ENCODE results near the gene KHK.

The KHK gene

DNA sequence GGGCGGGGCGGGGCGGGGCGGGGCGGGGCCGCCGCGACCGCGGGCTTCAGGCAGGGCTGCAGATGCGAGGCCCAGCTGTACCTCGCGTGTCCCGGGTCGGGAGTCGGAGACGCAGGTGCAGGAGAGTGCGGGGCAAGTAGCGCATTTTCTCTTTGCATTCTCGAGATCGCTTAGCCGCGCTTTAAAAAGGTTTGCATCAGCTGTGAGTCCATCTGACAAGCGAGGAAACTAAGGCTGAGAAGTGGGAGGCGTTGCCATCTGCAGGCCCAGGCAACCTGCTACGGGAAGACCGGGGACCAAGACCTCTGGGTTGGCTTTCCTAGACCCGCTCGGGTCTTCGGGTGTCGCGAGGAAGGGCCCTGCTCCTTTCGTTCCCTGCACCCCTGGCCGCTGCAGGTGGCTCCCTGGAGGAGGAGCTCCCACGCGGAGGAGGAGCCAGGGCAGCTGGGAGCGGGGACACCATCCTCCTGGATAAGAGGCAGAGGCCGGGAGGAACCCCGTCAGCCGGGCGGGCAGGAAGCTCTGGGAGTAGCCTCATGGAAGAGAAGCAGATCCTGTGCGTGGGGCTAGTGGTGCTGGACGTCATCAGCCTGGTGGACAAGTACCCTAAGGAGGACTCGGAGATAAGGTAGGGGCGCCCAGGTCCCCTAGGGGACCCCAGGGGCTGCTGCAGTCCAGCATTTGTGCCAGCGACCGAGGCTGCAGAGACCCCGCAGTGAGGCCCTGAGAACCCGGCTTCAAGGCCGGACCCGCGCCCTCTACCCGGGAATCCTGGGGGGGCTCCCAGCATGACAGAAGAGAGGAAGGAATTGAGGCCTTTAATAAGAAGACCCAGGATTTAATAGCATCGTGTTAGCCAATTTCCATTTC is at the start of gene KHK:
Gene KHK (plus strand): TSS at position 49 of the 870 bp plus-strand sequence. CDS start 488 bp downstream, at position 537.
- DNase-seq = no peak

GRCh38 chr2:27038012-27038411 is 48.6 kb upstream of the KHK start:
- no peak for DNase-seq

- DNase-seq = no peak
Measured at GRCh38 chr2:27038631-27039339, 47.8 kb upstream of the KHK start.

- DNase-seq = no peak
Measured at GRCh38 chr2:27039426-27039825, 47.1 kb upstream of the KHK start.

- no peak for DNase-seq
Measured at GRCh38 chr2:27039871-27040270, 46.7 kb upstream of the KHK start.

DNA sequence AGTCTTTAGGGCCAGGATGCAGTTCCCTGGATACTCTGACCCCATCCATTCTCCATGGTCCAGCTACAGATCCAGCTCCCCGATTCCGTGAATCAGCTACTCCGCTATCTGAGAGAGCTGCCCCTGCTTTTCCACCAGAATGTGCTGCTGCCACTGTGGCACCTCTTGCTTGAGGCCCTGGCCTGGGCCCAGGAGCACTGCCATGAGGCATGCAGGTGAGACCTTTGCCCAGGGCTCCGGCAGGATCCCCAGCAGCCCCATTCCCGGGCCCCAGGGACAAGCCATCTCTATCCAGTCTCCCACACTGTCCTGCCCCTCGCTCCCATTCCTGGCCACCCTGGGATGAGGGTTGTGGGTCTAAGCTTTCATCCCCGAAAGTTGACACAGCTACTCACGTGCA is 46.3 kb upstream of the KHK start:
- DNase-seq = no peak

DNA sequence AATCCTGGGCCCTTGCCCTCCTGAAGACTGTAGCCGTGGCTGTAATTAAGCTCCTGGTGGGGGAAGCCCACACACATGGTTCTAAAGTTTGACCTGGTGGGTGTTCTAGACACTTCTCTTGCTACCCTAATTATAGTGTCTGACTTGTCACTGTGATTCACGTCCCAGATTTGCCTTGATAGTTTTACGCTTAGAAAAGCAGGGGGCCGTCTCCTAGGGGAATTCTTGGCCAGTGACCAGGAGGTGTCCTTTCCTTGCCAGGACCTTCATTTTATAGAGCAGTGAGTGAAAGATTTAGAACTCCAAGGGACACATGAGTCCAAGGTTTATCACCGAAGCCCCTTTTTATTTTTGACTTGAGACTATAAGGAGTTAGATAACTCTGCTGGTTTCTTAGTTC is 44.8 kb upstream of the KHK start:
- DNase-seq = no peak

DNA sequence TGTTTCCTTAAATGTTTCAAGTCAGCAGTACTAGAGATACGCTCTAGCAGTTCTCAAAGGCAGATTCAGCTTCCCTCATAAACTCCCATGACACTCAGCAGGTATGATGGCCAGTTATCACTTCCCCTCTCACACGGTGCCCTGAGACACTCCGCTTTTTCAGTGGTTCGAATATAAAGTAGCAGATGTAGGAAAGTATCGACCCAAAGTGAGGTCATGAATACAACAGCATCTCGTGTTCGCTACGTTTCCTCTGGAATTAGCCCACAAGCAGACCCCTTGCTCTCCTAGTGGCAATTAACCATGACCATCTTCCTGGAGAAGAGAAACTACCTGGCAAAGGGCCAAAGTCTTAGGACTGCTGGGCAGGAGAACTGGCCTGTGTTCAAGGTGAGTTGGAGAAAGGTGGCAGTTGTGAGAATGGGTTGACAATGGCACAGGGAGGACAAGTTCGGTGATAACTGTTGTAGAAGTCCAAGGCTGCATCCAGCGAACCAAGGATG is 44.4 kb upstream of the KHK start:
- no peak for DNase-seq

GRCh38 chr2:27042985-27043634 is 43.5 kb upstream of the KHK start:
- no peak for DNase-seq

DNA sequence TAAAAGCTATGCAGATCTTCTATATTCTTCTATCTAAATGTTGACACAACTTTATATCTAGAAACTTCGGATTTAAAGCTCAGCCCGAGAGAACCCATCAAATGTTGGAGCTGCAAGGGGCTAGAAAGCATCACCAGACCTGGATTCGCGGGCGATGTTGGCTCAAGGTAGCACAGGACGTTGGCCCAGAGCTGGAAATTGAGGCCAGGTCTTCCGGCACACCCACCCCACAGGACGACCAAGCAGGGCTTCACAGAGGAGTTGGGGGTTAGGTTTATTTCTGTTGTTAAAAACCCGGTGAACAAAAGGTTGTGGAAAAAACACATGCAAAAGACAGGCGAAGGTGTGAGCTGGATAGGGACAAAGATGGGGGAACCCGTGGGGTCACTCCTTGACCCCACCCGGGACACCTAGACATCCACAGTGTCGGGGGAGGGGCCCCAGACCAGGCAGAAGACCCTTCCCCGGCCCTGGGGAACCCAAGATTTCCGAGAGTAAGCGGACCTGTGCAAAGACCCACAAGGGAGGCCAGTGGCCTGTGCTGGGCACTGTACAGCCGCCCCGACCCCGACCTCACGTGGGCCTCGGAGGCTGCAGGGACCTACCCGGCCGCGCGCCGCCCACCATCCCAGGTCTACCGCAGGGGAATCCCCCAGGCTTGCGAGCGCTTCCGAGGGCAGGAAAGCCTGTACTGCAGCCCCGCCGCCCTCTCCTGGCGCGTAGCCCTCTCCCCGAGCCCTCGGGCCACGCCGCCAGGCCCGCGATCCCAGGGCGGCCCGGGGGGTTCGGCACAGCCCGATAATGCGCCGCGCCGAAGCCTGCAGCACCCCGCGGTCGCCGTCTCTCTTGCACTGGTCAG is 36.9 kb upstream of the KHK start:
- DNase-seq = peak; percentile 81

- DNase-seq = peak; percentile 96
Measured at GRCh38 chr2:27050281-27050995, 36.1 kb upstream of the KHK start.

- peak; percentile 97 for DNase-seq
Measured at GRCh38 chr2:27050996-27051901, 35.3 kb upstream of the KHK start, which contains the start of gene AGBL5. Gene AGBL5 (plus strand): TSS chr2:27051668. CDS start chr2:27052959, 1,291 bp downstream.

DNA sequence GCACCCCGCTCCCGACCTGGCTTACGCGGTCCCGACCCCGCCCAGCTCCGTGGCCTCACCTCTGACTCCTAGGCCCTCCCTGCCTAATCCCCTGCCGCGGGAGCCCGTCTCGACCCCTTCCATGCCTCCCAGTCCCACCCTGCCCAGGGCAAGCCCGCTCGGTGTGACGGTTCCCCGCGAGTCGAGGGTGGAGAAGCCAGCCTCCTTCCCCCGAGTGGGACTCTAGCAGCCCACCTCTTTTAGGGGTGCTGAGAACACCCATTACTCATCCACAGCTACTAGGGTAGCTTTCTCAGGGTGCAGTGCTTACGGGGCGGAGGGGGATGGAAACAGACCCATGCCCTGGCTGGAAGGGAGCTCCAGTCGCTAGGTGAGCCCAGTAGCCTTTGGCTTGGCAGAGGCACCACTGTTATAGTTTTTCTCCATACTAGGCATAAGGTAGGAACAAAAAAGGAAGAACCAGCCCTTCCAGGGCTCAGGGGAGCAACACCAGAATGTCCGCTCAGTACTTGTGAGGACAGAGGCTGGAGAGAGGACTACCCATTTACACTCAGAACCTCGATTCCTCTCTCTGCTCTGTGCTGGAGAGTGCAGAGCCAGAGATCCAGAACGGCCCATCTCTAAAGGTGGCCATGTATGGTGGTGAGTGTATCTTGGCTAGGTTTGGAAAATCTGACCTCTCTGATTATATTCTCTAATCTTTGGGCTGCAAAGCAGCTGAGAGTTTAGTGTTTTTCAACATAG is 34.5 kb upstream of the KHK start:
- DNase-seq = peak; percentile 61

- no peak for DNase-seq
Measured at GRCh38 chr2:27053321-27053720, 33.3 kb upstream of the KHK start.

GRCh38 chr2:27053776-27054175 is 32.8 kb upstream of the KHK start:
- DNase-seq = no peak

GRCh38 chr2:27054721-27055120 is 31.9 kb upstream of the KHK start:
- no peak for DNase-seq

DNA sequence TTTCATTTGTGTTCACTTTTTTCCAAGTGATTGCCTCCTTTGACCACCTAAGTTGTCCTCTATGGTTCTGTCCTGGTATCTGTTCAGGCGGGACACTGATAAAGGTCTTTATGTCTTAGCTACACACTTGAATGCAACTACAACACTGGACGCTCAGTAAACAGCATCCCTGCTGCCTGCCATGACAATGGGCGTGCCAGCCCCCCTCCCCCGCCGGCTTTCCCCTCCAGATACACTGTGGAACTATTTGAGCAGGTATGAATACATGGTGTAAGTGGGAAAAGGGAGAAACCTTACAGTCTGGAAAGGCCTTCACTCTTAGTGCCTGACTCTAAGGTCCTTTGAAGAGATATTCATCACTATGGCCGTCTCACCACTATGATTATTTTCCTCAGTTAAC is 29.4 kb upstream of the KHK start:
- no peak for DNase-seq

DNA sequence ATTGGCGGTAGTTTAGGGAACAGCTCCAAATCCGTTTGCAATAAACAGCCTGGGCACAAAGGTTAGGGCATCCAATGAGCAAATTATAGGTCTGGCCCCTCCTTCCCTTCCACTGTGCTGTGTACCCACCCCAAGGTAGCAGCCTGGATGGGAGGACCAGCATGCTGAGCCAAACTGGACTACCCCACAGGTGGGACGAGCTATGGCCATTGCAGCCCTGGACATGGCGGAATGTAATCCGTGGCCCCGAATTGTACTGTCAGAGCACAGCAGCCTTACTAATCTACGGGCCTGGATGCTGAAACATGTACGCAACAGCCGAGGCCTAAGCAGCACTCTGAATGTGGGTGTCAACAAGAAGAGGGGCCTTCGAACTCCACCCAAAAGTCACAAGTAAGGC is 28.4 kb upstream of the KHK start:
- no peak for DNase-seq

DNA sequence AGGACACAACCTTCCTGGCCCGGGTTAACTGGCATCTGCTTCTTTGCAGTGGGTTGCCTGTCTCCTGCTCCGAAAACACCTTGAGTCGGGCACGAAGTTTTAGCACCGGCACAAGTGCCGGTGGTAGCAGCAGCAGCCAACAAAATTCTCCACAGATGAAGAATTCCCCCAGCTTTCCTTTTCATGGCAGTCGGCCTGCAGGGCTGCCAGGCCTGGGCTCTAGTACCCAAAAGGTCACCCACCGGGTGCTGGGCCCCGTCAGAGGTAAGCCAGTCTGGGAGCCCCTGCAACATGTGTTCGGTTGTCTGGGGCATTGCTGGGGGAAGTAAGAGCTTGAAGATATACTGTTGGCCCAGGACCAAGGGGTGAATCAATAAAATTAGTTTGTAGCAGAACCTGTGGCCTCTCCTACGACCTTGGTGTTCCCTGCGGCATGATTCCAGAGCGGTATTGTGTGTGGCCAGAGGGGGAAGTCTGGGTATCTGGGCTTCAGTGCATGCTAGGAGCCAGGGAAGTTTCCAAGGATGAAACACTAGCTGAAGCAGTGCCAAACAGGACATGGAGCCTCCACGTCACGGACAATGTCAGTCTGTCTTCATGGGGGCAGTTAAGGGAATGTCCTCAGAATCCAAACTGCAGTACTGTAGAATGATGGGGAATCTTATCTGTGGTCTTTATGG is 27.3 kb upstream of the KHK start:
- DNase-seq = no peak
